Hepatocyte (in vitro differentiated cells): ENCODE data around the gene LRRC8D. TPM values are rescaled to one million over a fixed set of nuclear protein-coding genes. Genes with fewer than 3 reads are reported as not detected.

Experiments
- DNase-seq: peaks from one replicate; pipeline ENCODE4 v3.0.0-alpha.2; 2016; ENCODE audit warnings: low spot score
- H2AFZ ChIP-seq: fragments of 200-600 bp; sonication (generic); 2 replicates; pipeline ENCODE4 v1.6.0; 2016; ENCODE audit warnings: antibody characterized with exemption, mild to moderate bottlenecking
- H3K27ac ChIP-seq: fragments of 200-600 bp; sonication (generic); 2 replicates; pipeline ENCODE4 v1.5.1; 2016; ENCODE audit warnings: mild to moderate bottlenecking
- H3K27me3 ChIP-seq: fragments of 200-600 bp; sonication (generic); 2 replicates; pipeline ENCODE4 v1.6.1; 2016
- H3K36me3 ChIP-seq: fragments of 200-600 bp; sonication (generic); replicated peaks from 2 replicates; pipeline ENCODE4 v1.5.1; 2016; ENCODE audit warnings: low read depth; ENCODE audit not compliant: insufficient read depth
- H3K4me1 ChIP-seq: fragments of 200-600 bp; sonication (generic); 2 replicates; pipeline ENCODE4 v1.5.1; 2016; ENCODE audit warnings: mild to moderate bottlenecking, moderate library complexity; ENCODE audit not compliant: insufficient read depth
- H3K4me2 ChIP-seq: fragments of 200-600 bp; sonication (generic); 2 replicates; pipeline ENCODE4 v1.6.0; 2016
- H3K4me3 ChIP-seq: fragments of 200-600 bp; sonication (generic); 2 replicates; pipeline ENCODE4 v1.5.1; 2016; ENCODE audit warnings: mild to moderate bottlenecking
- H3K79me2 ChIP-seq: fragments of 200-600 bp; sonication (generic); 2 replicates; pipeline ENCODE4 v1.6.0; 2017; ENCODE audit warnings: mild to moderate bottlenecking
- H3K9me2 ChIP-seq: fragments of 200-600 bp; sonication (generic); replicated peaks from 2 replicates; pipeline ENCODE4 v1.6.0; 2017; ENCODE audit warnings: mild to moderate bottlenecking; ENCODE audit not compliant: insufficient read depth
- H3K9me3 ChIP-seq: fragments of 200-600 bp; sonication (generic); 2 replicates; pipeline ENCODE4 v1.5.1; 2016; ENCODE audit warnings: low read depth, mild to moderate bottlenecking
- H4K20me1 ChIP-seq: fragments of 200-600 bp; sonication (generic); 2 replicates; pipeline ENCODE4 v1.6.0; 2016; ENCODE audit warnings: mild to moderate bottlenecking; ENCODE audit not compliant: insufficient read depth, poor library complexity, severe bottlenecking
- EZH2 ChIP-seq: fragments of 200-600 bp; sonication (generic); IDR thresholded peaks from 2 replicates; pipeline ENCODE4 v1.6.1; 2016; ENCODE audit warnings: antibody characterized with exemption, mild to moderate bottlenecking, borderline replicate concordance
- EZH2phosphoT487 ChIP-seq: fragments of 200-600 bp; sonication (generic); IDR thresholded peaks from one replicate; pipeline ENCODE4 v1.6.1; 2018; ENCODE audit warnings: antibody characterized with exemption, mild to moderate bottlenecking, low read depth, moderate library complexity; ENCODE audit not compliant: unreplicated experiment, severe bottlenecking
- WGBS: methylation state at CpG from one replicate; pipeline ENCODE4 v1.1.6; 2016; ENCODE audit warnings: low lambda C conversion rate; ENCODE audit errors: missing lambda C conversion rate; 5-methylcytosine and 5-hydroxymethylcytosine counted together
- polyA plus RNA-seq: library from polyadenylated mRNA; unstranded; fragments of >200 nt; fragmentation: Nextera tagmentation; extraction: Ambion mirVana; gene quantifications from 2 replicates; pipeline ENCODE4 v1.2.1, GENCODE V29; 2016
- total RNA-seq: library from RNA; depleted of rRNA; stranded (reverse); fragments of >200 nt; gene quantifications from 2 replicates; pipeline ENCODE4 v1.2.3, GENCODE V29; 2014
- TF ChIP-seq, protein P1 (sequence below): fragments of 200-600 bp; sonication (generic); IDR thresholded peaks from 2 replicates; pipeline ENCODE4 v1.5.1; 2016; ENCODE audit warnings: antibody characterized with exemption, mild to moderate bottlenecking; ENCODE audit not compliant: poor library complexity

Gene LRRC8D
- total and polyA plus RNA-seq, 2 experiments from 2014 or later = 15.1 to 28.9 TPM

DNA sequence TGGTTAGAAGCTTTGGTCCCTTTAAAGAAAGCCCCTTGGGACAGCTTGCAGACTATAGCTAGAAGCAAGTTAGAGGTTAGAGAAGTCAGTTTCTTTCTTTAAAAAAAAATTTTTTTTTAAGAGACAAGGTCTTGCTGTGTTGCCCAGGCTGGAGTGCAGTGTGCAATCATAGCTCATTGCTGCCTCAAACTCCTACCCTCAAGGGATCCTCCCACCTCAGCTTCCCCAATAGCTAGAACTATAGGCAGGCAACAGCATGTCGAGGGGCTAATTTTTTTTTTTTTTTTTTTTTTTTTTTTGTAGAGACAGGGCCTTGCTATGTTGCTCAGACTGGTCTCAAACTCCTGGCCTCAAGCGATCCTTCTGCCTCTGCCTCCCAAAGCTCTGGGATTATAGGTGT, 129.9 kb downstream of the LRRC8D start:
- WGBS = 68% methylated on average over 2 of the region's 2 CpGs
- TF ChIP-seq EZH2 (no peak), EZH2phosphoT487 (no peak)
- TF ChIP-seq, protein P1, sequence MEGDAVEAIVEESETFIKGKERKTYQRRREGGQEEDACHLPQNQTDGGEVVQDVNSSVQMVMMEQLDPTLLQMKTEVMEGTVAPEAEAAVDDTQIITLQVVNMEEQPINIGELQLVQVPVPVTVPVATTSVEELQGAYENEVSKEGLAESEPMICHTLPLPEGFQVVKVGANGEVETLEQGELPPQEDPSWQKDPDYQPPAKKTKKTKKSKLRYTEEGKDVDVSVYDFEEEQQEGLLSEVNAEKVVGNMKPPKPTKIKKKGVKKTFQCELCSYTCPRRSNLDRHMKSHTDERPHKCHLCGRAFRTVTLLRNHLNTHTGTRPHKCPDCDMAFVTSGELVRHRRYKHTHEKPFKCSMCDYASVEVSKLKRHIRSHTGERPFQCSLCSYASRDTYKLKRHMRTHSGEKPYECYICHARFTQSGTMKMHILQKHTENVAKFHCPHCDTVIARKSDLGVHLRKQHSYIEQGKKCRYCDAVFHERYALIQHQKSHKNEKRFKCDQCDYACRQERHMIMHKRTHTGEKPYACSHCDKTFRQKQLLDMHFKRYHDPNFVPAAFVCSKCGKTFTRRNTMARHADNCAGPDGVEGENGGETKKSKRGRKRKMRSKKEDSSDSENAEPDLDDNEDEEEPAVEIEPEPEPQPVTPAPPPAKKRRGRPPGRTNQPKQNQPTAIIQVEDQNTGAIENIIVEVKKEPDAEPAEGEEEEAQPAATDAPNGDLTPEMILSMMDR = no peak
- Histone ChIP-seq H2AFZ (no peak overlapping the region), H3K27ac (peak overlapping the region; percentile 74), H3K4me3 (no peak overlapping the region), H3K9me3 (no peaks in the 10 kb centered on the region), H3K27me3 (no peaks in the 10 kb centered on the region), H4K20me1 (no peaks in the 10 kb centered on the region), H3K36me3 (no peaks in the 10 kb centered on the region), H3K4me2 (peak overlapping the region; percentile 20), H3K79me2 (no peaks in the 10 kb centered on the region), H3K4me1 (peaks cover 16% of the 10 kb centered on the region), H3K9me2 (no peaks in the 10 kb centered on the region)
- DNase-seq = no peak

DNA sequence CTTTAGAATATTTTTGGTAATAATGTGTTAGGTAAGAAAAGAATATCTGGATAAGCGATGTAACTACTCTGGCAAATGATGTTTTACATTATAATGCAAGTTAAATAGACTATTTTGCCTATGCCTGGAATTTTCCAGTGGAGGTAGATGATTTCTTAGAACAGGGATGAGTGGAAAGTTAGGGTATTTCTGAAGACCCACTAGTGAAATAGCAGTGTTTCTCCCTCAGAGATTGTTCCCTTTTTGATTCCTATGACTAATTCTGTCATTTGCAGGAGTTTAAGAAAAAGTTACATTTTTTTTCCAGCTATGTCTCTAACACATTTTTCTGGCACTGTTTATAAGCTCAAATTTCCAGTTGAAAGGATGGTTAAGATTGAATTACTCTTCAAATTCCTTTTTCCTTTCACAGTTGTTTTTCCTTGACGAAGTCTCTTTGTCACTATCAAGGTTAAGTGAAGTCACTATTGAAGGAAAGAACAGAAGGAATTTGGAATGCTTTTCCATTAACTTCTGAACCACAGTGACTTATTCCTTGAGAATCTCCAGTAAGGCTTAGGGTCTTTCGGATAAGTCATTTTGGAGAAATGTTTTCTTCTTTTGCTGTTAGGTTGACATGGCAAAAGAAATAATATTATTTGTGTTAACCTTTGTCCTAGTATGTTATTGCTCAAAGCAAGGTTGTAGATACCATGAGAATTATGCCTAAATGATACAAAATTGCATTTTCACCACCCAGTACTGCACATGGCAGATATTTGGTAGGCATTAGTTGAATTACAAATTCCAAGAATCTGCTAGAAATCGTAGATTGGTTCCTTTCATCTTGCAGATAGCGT, 131.2 kb downstream of the LRRC8D start:
- no peak for DNase-seq
- no peaks in the 10 kb centered on the region for H3K79me2 ChIP-seq
- H3K36me3 ChIP-seq = no peaks in the 10 kb centered on the region
- no peaks in the 10 kb centered on the region for H3K27me3 ChIP-seq
- no peaks in the 10 kb centered on the region for H4K20me1 ChIP-seq
- no peaks in the 10 kb centered on the region for H3K9me3 ChIP-seq
- peaks cover 16% of the 10 kb centered on the region for H3K4me1 ChIP-seq
- no peak overlapping the region for H2AFZ ChIP-seq
- no peaks in the 10 kb centered on the region for H3K9me2 ChIP-seq
- H3K4me3 ChIP-seq = no peak overlapping the region
- 87% methylated on average over 5 of the region's 5 CpGs for WGBS
- TF ChIP-seq, protein P1 = no peak
- TF ChIP-seq EZH2 (no peak), EZH2phosphoT487 (no peak)
- H3K27ac ChIP-seq = peak overlapping the region; percentile 74
- no peak overlapping the region for H3K4me2 ChIP-seq

DNA sequence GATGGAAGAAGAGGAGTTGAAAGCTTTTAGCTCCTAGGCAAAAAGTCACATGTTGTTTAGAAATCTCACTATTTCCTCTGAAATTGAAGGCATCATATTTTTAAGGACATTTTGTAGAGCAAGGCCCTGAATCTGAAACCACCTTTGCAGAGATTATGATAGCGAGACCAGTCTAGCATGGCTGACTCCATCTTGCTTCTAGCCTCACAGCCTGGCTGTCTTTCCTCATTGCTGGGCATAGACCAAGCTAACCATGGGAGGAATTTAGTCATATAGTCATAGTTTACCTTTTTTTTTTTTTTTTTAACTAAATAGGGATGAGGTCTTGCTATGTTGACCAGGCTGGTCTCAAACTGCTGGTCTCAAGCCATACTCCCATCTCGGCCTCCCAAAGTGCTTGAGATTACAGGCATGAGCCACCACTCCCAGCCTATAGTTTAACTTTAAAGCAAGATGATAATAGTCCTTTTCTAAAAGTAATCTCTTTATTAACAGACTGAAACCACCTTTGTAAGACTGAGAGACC, 131.8 kb downstream of the LRRC8D start:
- Histone ChIP-seq H3K9me2 (no peaks in the 10 kb centered on the region), H4K20me1 (no peaks in the 10 kb centered on the region), H3K27ac (peak overlapping the region; percentile 50), H3K4me2 (no peak overlapping the region), H3K79me2 (no peaks in the 10 kb centered on the region), H3K4me3 (no peak overlapping the region), H3K9me3 (no peaks in the 10 kb centered on the region), H2AFZ (no peak overlapping the region), H3K36me3 (no peaks in the 10 kb centered on the region), H3K4me1 (peaks cover 16% of the 10 kb centered on the region), H3K27me3 (no peaks in the 10 kb centered on the region)
- WGBS = 98% methylated on average over 2 of the region's 2 CpGs
- no peak for DNase-seq
- TF ChIP-seq EZH2 = no peak
- TF ChIP-seq, protein P1 = no peak
- no peak for TF ChIP-seq EZH2phosphoT487
